Liver (tissue), 9 donors: ENCODE results near the gene HEATR5B. TPM values are rescaled to one million over a fixed set of nuclear protein-coding genes. Genes with fewer than 3 reads are reported as not detected.
"Not testable (repeated sequence)": the region's sequence is repeated elsewhere in the genome, so short reads cannot be mapped to it uniquely, and the experiment has no call there.

Experiments used
- DNase-seq: peaks from one replicate; pipeline ENCODE4 v3.0.0-alpha.2; 2017; ENCODE audit warnings: low spot score
- H3K27ac ChIP-seq, 2 donors: one replicate each; pipeline ENCODE4 v1.7.0; 2013; ENCODE audit warnings: inconsistent platforms in 2 of 2, low read length in 2 of 2, control low read depth in 1 of 2, low read depth in 1 of 2, mild to moderate bottlenecking in 1 of 2
- H3K27me3 ChIP-seq, 4 donors: one replicate each; pipeline versions ENCODE4 v1.6.1 to v1.7.0; 2013; ENCODE audit warnings: low read length in 3 of 4, inconsistent platforms in 1 of 4, mild to moderate bottlenecking in 1 of 4, moderate library complexity in 1 of 4; ENCODE audit not compliant: control insufficient read depth in 4 of 4, insufficient read depth in 4 of 4
- H3K36me3 ChIP-seq, 4 donors: one replicate each; pipeline versions ENCODE4 v1.6.1 to v1.7.0; 2013; ENCODE audit warnings: low read length in 3 of 4, mild to moderate bottlenecking in 3 of 4, low read depth in 1 of 4, moderate library complexity in 1 of 4; ENCODE audit not compliant: control insufficient read depth in 4 of 4, insufficient read depth in 3 of 4
- H3K4me1 ChIP-seq, 4 donors: one replicate each; pipeline versions ENCODE4 v1.6.1 to v1.7.0; 2013; ENCODE audit warnings: low read length in 3 of 4, mild to moderate bottlenecking in 3 of 4, moderate library complexity in 1 of 4; ENCODE audit not compliant: control insufficient read depth in 4 of 4, insufficient read depth in 4 of 4
- H3K4me3 ChIP-seq, 3 donors: one replicate each; pipeline versions ENCODE4 v1.6.1 to v1.7.0; 2013; ENCODE audit warnings: low read length in 3 of 3, control low read depth in 1 of 3, low read depth in 1 of 3, mild to moderate bottlenecking in 1 of 3
- H3K9ac ChIP-seq, 2 donors: one replicate each; pipeline ENCODE4 v1.7.0; 2013; ENCODE audit warnings: low read length in 2 of 2, mild to moderate bottlenecking in 2 of 2, moderate library complexity in 2 of 2, control low read depth in 1 of 2, low read depth in 1 of 2
- H3K9me3 ChIP-seq, 4 donors: one replicate each; pipeline versions ENCODE4 v1.6.1 to v1.7.0; 2013; ENCODE audit warnings: low read length in 3 of 4; ENCODE audit not compliant: control insufficient read depth in 4 of 4
- ATF3 ChIP-seq: IDR thresholded peaks from 2 replicates; pipeline ENCODE4 v1.6.1; 2016; ENCODE audit warnings: antibody characterized with exemption
- EGR1 ChIP-seq, 2 donors: IDR thresholded peaks; 2 replicates each; pipeline ENCODE4 v1.6.1; 2016 to 2018; ENCODE audit warnings: antibody characterized with exemption in 2 of 2, low read depth in 2 of 2
- FOXA1 ChIP-seq: IDR thresholded peaks from 2 replicates; pipeline ENCODE4 v1.6.1; 2016; ENCODE audit warnings: antibody characterized with exemption
- FOXA2 ChIP-seq: IDR thresholded peaks from 2 replicates; pipeline ENCODE4 v1.6.1; 2016; ENCODE audit warnings: antibody characterized with exemption
- GABPA ChIP-seq, 2 donors: IDR thresholded peaks in 1 of 2; conservative IDR thresholded peaks in 1 of 2; 2 replicates each; pipeline ENCODE4 v1.6.1; 2016; ENCODE audit warnings: antibody characterized with exemption in 2 of 2, mild to moderate bottlenecking in 1 of 2, moderate library complexity in 1 of 2
- HNF4A ChIP-seq, 2 donors: conservative IDR thresholded peaks; 2 replicates each; pipeline ENCODE4 v1.6.1; 2016; ENCODE audit warnings: antibody characterized with exemption in 2 of 2, mild to moderate bottlenecking in 2 of 2
- JUND ChIP-seq, 2 donors: IDR thresholded peaks; 2 replicates each; pipeline ENCODE4 v1.6.1; 2016; ENCODE audit warnings: antibody characterized with exemption in 2 of 2
- MAX ChIP-seq: IDR thresholded peaks from 2 replicates; pipeline ENCODE4 v1.6.1; 2016; ENCODE audit warnings: antibody characterized with exemption
- RAD21 ChIP-seq, 2 donors: IDR thresholded peaks; 2 replicates each; pipeline ENCODE4 v1.6.1; 2016; ENCODE audit warnings: antibody characterized with exemption in 2 of 2, mild to moderate bottlenecking in 2 of 2
- REST ChIP-seq: IDR thresholded peaks from 2 replicates; pipeline ENCODE4 v1.6.1; 2016; ENCODE audit warnings: antibody characterized with exemption, mild to moderate bottlenecking
- RXRA ChIP-seq, 2 donors: IDR thresholded peaks; 2 replicates each; pipeline ENCODE4 v1.6.1; 2017 to 2018; ENCODE audit warnings: antibody characterized with exemption in 2 of 2, mild to moderate bottlenecking in 1 of 2
- SP1 ChIP-seq: IDR thresholded peaks from 2 replicates; pipeline ENCODE4 v1.6.1; 2018; ENCODE audit warnings: antibody characterized with exemption, mild to moderate bottlenecking
- TAF1 ChIP-seq: conservative IDR thresholded peaks from 2 replicates; pipeline ENCODE4 v1.6.1; 2016; ENCODE audit warnings: antibody characterized with exemption, mild to moderate bottlenecking
- YY1 ChIP-seq: IDR thresholded peaks from 2 replicates; pipeline ENCODE4 v1.6.1; 2016; ENCODE audit warnings: antibody characterized with exemption, mild to moderate bottlenecking
- ZBTB33 ChIP-seq: IDR thresholded peaks from 2 replicates; pipeline ENCODE4 v1.6.1; 2016; ENCODE audit warnings: antibody characterized with exemption
- WGBS: extraction: QIAGEN DNeasy Blood & Tissue Kit; methylation state at CpG from one replicate; pipeline ENCODE4 v1.1.7; 2013; 5-methylcytosine and 5-hydroxymethylcytosine counted together
- polyA plus RNA-seq, 2 donors: library from polyadenylated mRNA; stranded (reverse) in 1 of 2; unstranded in 1 of 2; fragments of 200-250 nt in 1 of 2; fragments of >200 nt in 1 of 2; fragmentation: Nextera tagmentation in 1 of 2; extraction: Ambion mirVana in 1 of 2; gene quantifications; one replicate each; pipeline versions ENCODE4 v1.2.1 to v1.2.3, GENCODE V29; 2013 to 2015
- total RNA-seq, 2 donors: library from RNA; depleted of rRNA; stranded (reverse); fragments of >200 nt; gene quantifications; one replicate each; pipeline ENCODE4 v1.2.3, GENCODE V29; 2014
- donor health status: healthy.
- donor health status: healthy.
- donor health status: healthy.
- donor health status: healthy.
- donor health status: healthy.

The HEATR5B gene
- total and polyA plus RNA-seq, 4 donors = 4.1 to 24.3 (median 11.6) TPM

- no peak for TF ChIP-seq FOXA2
- TF ChIP-seq HNF4A (conservative IDR thresholded peaks at IDR 0.05) = no peak
- no peak for TF ChIP-seq REST
- TF ChIP-seq TAF1 = no peak
- TF ChIP-seq RXRA (IDR thresholded peaks at IDR 0.05) = no peak
- no peak for TF ChIP-seq RAD21 (IDR thresholded peaks at IDR 0.05)
- no peak for TF ChIP-seq ATF3
- no peak for TF ChIP-seq YY1
- no peak for TF ChIP-seq ZBTB33
- no peak for TF ChIP-seq JUND (IDR thresholded peaks at IDR 0.05)
- no peak for TF ChIP-seq SP1
- TF ChIP-seq FOXA1 = no peak
- TF ChIP-seq MAX = no peak
- no peak for TF ChIP-seq GABPA (IDR thresholded peaks at IDR 0.05 in 1 of 2, conservative IDR thresholded peaks at IDR 0.05 in 1 of 2)
- TF ChIP-seq EGR1 (IDR thresholded peaks at IDR 0.05; ENCODE audit: low read depth in 2 of 2) = no peak
- no peaks in the 10 kb centered on the region for H3K4me1 ChIP-seq
- peaks cover 0 to 4% (median 0%) of the 10 kb centered on the region in 4 donors for H3K36me3 ChIP-seq
- no peak overlapping the region for H3K27ac ChIP-seq
- no peak for DNase-seq
- 91% methylated on average over 4 of the region's 4 CpGs for WGBS
- no peaks in the 10 kb centered on the region for H3K27me3 ChIP-seq
- no peaks in the 10 kb centered on the region for H3K9me3 ChIP-seq
- no peak overlapping the region for H3K9ac ChIP-seq
- H3K4me3 ChIP-seq = no peak overlapping the region
These were observed 142.3 kb downstream of the HEATR5B start for GRCh38 chr2:36941867-36942266.

- not testable (repeated sequence) for H3K27ac ChIP-seq, H3K9ac ChIP-seq, H3K27me3 ChIP-seq, DNase-seq, H3K4me1 ChIP-seq, H3K9me3 ChIP-seq, H3K36me3 ChIP-seq, H3K4me3 ChIP-seq
These were observed 147.6 kb downstream of the HEATR5B start for GRCh38 chr2:36936526-36936925.

- H3K4me3 ChIP-seq, H3K36me3 ChIP-seq, H3K27ac ChIP-seq, H3K9me3 ChIP-seq, H3K4me1 ChIP-seq, DNase-seq, H3K27me3 ChIP-seq, H3K9ac ChIP-seq: not testable (repeated sequence)
- 98% methylated on average over 6 of the region's 6 CpGs for WGBS
These were observed 152.5 kb downstream of the HEATR5B start for GRCh38 chr2:36931688-36932087.

Other genes starting within 250 kb of the HEATR5B start
- gene STRN, start 117.8 kb downstream of the HEATR5B start, total RNA-seq = 10 to 100 TPM in 1 of 2 donors, 1 to 10 TPM in 1; 7.6 to 11.9 TPM
- 1 to 10 TPM; 2.5 to 3.6 TPM for gene STRN, start 117.8 kb downstream of the HEATR5B start, polyA plus RNA-seq
- gene GPATCH11, start 146 bp upstream of the HEATR5B start, total RNA-seq = 1 to 10 TPM; 4.9 to 7.3 TPM
- 1 to 10 TPM; 1.4 to 1.9 TPM for gene GPATCH11, start 146 bp upstream of the HEATR5B start, polyA plus RNA-seq
- gene EIF2AK2, start 72.6 kb upstream of the HEATR5B start, total RNA-seq = 10 to 100 TPM; 14.9 to 20.0 TPM
- gene EIF2AK2, start 72.6 kb upstream of the HEATR5B start, polyA plus RNA-seq = 10 to 100 TPM in 1 of 2 donors, 1 to 10 TPM in 1; 4.4 to 11.4 TPM
- not detected for gene SULT6B1, start 104.3 kb upstream of the HEATR5B start, total RNA-seq
- gene SULT6B1, start 104.3 kb upstream of the HEATR5B start, polyA plus RNA-seq = not detected
- 10 to 100 TPM; 10.2 to 16.8 TPM for gene CEBPZOS, start 112.1 kb upstream of the HEATR5B start, total RNA-seq
- gene CEBPZOS, start 112.1 kb upstream of the HEATR5B start, polyA plus RNA-seq = 10 to 100 TPM in 1 of 2 donors, 1 to 10 TPM in 1; 9.1 to 22.9 TPM
- 10 to 100 TPM; 19.1 to 25.6 TPM for gene CEBPZ, start 147.2 kb upstream of the HEATR5B start, total RNA-seq
- 10 to 100 TPM; 15.7 to 20.7 TPM for gene CEBPZ, start 147.2 kb upstream of the HEATR5B start, polyA plus RNA-seq
- 10 to 100 TPM in 1 of 2 donors, 1 to 10 TPM in 1; 9.9 to 13.6 TPM for gene NDUFAF7, start 147.3 kb upstream of the HEATR5B start, total RNA-seq
- gene NDUFAF7, start 147.3 kb upstream of the HEATR5B start, polyA plus RNA-seq = 10 to 100 TPM in 1 of 2 donors, 1 to 10 TPM in 1; 8.7 to 12.7 TPM
- 10 to 100 TPM in 1 of 2 donors, 1 to 10 TPM in 1; 10.0 to 19.7 TPM for gene PRKD3, start 240.5 kb upstream of the HEATR5B start, total RNA-seq
- gene PRKD3, start 240.5 kb upstream of the HEATR5B start, polyA plus RNA-seq = 1 to 10 TPM; 4.4 to 6.2 TPM